Nasal cavity respiratory epithelium epithelial cell of viscerocranial mucosa (primary cell): ENCODE results near the gene LILRA1. TPM values are rescaled to one million over a fixed set of nuclear protein-coding genes. Genes with fewer than 3 reads are reported as not detected.

ENCODE experiments used
- total RNA-seq: library from RNA; depleted of rRNA; stranded (reverse); fragments of >200 nt; gene quantifications from 2 replicates; pipeline ENCODE4 v1.2.3, GENCODE V29; 2014

LILRA1 gene
- total RNA-seq: not detected in 2 replicates

DNA sequence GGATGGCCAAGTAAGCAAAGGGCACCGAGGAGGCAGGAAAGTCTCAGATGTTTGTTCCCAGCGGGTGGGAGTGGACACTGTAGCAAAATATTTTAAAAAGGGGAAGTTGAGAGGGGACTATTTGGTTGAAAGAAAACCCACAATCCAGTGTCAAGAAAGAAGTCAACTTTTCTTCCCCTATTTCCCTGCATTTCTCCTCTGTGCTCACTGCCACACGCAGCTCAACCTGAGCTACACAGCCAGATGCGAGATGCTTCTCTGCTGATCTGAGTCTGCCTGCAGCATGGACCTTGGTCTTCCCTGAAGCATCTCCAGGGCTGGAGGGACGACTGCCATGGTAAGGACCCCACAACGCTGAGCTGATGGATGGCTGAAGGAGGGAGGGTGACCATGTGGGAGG, at the start of gene LILRA1:
Gene LILRA1 (plus strand): TSS at position 188 of the 400 bp plus-strand sequence. CDS start 613 bp downstream, outside the sequence.

DNA sequence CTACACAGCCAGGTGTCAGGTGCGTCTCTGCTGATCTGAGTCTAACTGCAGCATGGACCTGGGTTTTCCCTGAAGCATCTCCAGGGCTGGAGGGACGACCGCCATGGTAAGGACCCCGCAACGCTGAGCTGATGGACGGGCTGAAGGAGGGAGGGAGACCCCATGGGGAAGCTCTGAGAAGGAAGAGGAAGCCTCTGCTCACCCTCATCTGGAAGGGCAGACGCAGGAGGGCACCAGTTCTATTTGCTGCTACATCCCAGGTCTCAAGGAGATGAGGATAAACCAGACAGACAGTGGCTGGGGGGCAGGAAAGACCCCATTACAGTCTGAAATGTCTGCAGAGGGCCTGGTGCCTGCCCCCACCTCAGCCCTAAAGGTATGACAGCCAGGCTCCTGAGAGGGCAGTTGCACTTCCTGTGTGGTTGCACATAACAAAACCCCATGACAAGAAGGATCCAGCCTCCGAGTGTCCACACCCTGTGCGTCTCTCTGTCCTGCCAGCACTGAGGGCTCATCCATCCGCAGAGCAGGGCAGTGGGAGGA, 20.0 kb upstream of the LILRA1 start, which contains the start of gene LILRA2:
Gene LILRA2 (plus strand): TSS at position 461 of the 543 bp plus-strand sequence. CDS start 89 bp downstream, outside the sequence.

DNA sequence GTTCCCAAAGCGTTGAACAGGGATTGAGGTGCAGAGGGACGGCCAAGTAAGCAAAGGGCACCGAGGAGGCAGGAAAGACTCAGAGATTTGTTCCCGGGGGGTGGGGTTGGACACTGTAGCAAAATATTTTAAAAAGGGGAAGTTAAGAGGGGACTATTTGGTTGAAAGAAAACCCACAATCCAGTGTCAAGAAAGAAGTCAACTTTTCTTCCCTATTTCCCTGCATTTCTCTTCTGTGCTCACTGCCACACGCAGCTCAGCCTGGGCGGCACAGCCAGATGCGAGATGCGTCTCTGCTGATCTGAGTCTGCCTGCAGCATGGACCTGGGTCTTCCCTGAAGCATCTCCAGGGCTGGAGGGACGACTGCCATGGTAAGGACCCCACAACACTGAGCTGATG, 36.8 kb downstream of the LILRA1 start, which contains the start of gene LILRB1:
Gene LILRB1 (plus strand): TSS at position 223 of the 400 bp plus-strand sequence. CDS start 590 bp downstream, outside the sequence.

Other genes with a start within 250 kb of the LILRA1 start
- gene LAIR1, start 228.7 kb upstream of the LILRA1 start, total RNA-seq: not detected in 2 replicates
- gene TTYH1, start 178.2 kb upstream of the LILRA1 start, total RNA-seq: not detected in 2 replicates
- 14.7 and 52.6 TPM in 2 replicates for gene LENG8, start 144.4 kb upstream of the LILRA1 start, total RNA-seq
- 11.4 and 13.7 TPM in 2 replicates for gene LENG9, start 129.9 kb upstream of the LILRA1 start, total RNA-seq
- 17.7 and 24.6 TPM in 2 replicates for gene CDC42EP5, start 120.3 kb upstream of the LILRA1 start, total RNA-seq
- not detected in 2 replicates for gene LAIR2, start 90.8 kb upstream of the LILRA1 start, total RNA-seq
- not detected in 2 replicates for gene LILRA2, start 19.8 kb upstream of the LILRA1 start, total RNA-seq
- not detected in 2 replicates for gene LILRB1, start 36.9 kb downstream of the LILRA1 start, total RNA-seq
- not detected in 2 replicates for gene LILRB4, start 69.4 kb downstream of the LILRA1 start, total RNA-seq
- not detected in 2 replicates for gene KIR3DL3, start 130.8 kb downstream of the LILRA1 start, total RNA-seq
- gene KIR2DL3, start 144.9 kb downstream of the LILRA1 start, total RNA-seq: not detected in 2 replicates
- gene KIR2DL1, start 176.2 kb downstream of the LILRA1 start, total RNA-seq: not detected in 2 replicates
- gene KIR2DL4, start 210.0 kb downstream of the LILRA1 start, total RNA-seq: not detected in 2 replicates
- gene KIR3DL1, start 222.8 kb downstream of the LILRA1 start, total RNA-seq: not detected in 2 replicates
- not detected in 2 replicates for gene KIR2DS4, start 239.0 kb downstream of the LILRA1 start, total RNA-seq